HG03354 (cell line): ENCODE results near the gene SH3RF3.

ENCODE experiments used
- ATAC-seq: cut with Tn5 transposase; IDR thresholded peaks from one replicate; pipeline ENCODE4 v1.9.1; 2021; ENCODE audit warnings: mild to moderate bottlenecking; ENCODE audit not compliant: unreplicated experiment, poor library complexity, severe bottlenecking

The SH3RF3 gene

GRCh38 chr2:109266998-109267854 is 138.2 kb downstream of the SH3RF3 start:
- ATAC-seq: no peak

DNA sequence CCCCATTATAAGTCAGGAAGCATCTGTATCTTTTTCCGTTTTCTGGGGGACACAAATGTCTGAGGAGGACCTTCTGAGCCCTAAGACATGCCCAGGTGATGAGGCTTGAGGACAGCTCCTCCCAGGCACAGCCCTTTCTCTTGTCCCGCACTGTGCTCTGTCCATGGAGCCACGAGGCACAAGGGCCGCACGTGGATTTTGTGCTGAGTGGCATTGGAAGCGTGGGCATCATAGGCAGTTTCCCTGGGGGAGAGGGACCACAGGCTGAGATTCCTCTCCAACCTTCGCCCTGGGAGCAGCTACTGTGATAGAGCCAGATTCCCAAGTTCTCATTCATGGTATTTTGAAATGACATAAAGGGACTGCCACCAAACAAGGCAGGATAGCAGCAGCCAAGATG is 139.9 kb downstream of the SH3RF3 start:
- ATAC-seq: no peak

- ATAC-seq: no peak
Observed at GRCh38 chr2:109269706-109270504, 140.9 kb downstream of the SH3RF3 start.

DNA sequence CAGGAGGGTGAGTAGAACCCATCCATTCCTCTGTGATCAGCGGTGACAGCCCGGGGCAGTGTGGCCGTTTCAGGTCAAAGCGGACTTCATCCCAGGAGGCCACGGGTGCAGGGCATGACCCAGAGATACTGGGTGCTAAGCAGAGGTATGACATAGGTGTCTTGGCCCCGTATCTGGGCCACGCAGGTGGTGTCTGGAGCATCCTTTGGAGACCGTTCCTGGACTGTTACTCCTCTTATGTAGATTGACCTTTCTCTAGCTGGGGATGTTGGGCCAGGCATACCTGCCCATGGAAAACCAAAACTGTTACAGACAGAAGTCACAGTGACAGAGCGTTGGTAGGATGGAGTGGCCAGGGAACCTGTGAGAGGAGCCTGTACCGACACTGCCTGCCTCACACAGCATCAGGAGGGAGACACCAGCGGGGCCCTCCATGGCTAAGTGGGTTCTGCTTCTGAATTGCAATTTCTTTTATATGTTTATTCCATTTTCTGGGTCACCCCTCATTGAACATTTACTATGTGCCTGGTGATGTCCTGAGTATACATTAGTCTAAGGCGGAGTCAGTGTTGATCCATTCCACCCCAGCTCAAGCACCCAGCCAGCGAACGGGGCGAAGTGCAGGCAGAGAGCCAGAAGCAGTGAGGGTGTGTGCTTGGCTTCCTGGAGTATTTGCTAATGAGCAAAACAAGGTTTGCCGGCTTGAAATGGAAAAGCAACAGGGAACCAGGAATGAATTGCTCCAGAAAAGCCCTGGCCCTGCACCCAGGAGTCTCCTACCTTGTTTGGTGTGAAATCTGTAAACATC is 141.7 kb downstream of the SH3RF3 start:
- no peak for ATAC-seq

DNA sequence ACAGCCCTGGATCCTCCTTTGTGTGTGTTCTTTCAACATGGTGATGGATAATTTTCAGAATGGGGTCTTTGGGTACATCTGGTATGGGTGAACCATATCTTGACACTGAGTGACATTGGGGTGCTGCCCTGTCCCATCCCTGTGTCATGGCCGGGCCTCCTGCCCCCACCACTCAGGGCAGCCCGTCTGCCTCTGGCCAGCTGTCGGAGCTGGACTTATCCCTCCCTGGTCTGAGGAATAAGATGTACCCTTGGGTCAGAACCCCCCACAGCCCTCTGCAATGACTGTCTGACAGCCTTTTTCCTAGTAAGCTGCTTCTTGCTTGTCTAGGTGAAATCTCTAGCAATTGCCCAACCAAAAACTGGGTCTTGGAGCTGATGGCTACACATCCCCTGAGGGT is 142.9 kb downstream of the SH3RF3 start:
- ATAC-seq: no peak

DNA sequence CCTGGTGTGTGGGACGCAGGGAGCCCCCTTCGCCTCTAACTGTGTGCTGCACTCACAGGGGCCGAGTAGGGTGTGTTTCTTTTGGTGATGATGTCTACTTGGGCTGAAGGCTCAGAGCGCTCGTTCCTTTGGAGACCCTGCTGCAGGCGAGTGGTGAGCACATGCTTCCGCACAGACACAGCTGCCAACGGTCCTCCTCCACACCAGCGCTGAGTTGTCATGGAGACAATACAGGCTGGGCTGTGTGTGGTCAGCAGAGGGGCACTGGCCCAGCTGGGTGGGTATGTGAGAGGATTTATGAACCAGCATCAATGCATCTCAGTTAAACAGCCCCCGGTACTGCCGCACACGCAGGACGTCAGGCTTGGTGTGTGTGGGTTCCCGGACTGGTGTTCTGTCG is 143.5 kb downstream of the SH3RF3 start:
- ATAC-seq: no peak

DNA sequence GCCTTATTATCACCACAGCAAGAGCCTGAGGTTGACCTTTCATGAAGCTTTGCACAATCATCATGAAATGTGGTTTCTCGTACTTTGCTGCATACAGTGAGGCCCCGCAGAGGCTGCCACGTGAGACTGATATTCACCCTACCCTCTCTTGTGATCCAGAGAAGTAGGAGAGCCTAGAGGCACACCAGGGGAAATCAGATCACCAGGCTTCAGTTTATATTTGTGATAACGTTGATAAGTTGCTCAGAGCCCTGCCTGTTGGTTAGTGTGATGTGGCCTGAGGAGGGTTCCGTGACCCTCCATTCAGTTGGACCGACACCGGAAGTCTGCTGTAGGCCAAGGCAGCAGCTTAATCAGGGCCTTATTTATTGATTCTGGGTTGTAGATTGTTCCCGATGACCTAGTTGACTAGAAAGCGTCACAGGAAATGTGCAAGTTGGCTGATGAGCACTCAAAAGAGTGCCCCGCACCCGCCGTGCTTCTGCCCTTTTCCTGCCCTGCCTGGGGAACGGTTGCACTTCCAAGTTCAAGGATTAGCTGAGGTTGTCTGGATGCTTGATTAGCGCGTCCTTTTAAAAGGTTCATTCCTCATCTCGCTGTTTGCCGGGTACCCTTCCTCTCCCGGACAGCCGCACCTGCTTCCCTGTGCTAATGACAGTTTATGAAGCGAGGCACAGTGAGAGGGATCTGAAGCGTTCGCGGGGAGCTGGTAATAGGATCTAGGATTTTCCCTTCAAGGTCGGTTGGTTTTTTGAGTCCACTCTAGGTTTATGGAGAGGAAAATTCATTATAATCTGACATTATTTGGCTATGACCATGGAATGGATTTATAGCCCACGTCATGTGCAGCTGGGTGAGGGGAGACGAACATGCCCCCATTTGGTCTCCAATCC is 146.4 kb downstream of the SH3RF3 start:
- no peak for ATAC-seq

GRCh38 chr2:109277406-109277805 is 148.4 kb downstream of the SH3RF3 start:
- ATAC-seq: no peak

GRCh38 chr2:109279243-109279860 is 150.3 kb downstream of the SH3RF3 start:
- ATAC-seq: no peak

DNA sequence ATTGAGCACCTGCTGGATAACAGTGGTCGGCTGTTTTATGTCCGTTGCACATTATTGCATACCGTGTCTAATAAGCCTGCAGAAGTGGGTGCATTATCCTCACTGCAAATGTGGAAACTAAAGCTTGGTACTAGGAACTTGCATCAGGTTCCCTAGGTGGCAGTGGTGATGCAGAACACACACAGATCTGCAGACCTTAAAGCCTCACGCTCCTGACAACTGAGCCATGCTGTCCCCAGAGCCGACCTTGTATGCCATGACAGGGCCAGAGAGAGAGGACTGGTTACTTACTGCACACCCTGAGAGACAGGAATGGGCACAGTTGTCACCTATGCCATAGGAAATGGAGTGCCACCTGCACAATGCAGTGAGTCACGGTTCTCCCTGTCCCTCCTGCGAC is 151.8 kb downstream of the SH3RF3 start:
- ATAC-seq: no peak

DNA sequence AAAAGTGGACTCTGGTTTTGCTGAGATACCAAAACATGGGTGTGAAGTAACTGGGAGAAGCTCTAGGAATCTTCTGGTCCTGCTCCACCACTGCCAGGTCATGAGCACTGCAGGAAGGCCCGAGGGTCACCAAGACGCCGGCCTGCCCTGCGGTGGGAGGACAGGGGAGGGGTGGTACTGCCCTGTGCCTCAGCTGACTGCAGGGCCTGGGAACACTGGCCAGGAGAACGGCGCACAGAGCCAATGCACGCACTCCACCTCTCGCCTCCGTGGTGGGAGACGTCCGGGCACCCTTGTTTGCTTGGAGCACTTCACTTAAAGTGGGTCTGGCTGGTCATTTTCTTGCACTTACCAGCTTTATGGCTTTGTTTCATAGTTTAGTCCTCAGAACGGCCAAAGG is 153.4 kb downstream of the SH3RF3 start:
- no peak for ATAC-seq

- no peak for ATAC-seq
Observed at GRCh38 chr2:109282865-109283264, 153.9 kb downstream of the SH3RF3 start.

GRCh38 chr2:109284826-109285225 is 155.8 kb downstream of the SH3RF3 start:
- ATAC-seq: no peak

DNA sequence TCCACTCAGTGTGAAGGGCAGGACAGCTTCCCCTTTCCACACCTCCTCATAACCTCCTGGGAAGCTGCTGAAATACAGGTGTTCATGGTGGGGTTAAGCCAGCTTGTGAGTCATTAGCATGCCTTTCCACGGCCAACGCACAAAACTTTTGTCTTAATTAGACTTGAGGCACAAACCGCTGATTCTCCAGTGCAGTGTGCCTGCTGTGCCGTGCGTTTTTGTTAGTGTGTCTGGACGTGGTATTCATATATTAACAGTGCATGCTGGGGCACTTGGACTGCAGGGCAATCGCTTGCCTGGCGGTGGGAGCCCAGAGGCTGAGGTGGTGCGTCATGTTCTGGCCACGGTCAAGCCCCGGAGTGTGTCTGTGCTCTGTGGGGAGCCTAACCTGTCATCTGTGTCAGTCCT is 156.2 kb downstream of the SH3RF3 start:
- ATAC-seq: no peak

GRCh38 chr2:109287413-109287812 is 158.4 kb downstream of the SH3RF3 start:
- ATAC-seq: no peak

- no peak for ATAC-seq
Observed at GRCh38 chr2:109287838-109288237, 158.8 kb downstream of the SH3RF3 start.

DNA sequence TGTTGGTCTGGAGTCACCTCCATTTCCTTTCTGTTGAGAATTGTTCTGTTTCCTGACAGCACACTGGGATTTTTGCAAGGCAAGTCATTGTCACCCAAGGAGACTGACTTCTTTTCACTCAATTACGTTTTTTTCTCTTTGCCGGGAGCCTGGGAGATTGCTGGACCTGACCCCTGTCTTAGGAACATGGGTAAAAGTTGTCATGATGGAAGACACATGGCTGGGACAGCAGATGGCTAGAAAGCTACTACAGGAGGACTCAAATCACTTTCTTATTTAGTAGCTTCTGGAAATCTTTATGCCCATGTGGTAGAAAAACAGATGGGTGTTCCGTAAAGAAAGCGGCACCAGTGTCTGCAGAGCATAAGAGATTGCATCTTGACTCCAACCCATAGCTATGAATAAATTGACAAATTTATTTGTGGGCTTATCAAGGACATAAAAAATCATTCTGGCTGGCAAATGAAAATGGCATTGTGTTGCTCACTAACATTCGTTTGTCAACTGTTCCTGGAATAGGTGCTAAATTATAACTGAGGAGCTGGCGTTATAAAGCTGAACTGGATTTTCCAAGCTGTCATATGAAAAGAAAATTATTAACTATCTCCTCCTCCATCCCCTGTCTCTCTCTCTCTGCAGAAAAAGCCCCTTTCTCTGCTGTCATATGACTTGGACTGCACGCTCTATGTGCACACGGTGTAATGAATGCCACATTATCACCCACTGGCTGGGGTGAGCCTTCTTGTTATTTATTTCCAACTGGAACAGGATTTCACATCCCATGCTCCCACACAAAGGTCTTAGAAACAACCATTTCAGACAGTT is 159.8 kb downstream of the SH3RF3 start:
- ATAC-seq: no peak
